CD4-positive, alpha-beta T cell (primary cell): ENCODE data around the gene LZTS3. TPM values are rescaled to one million over a fixed set of nuclear protein-coding genes. Genes with fewer than 3 reads are reported as not detected.
"Not testable (repeated sequence)": the region's sequence is repeated elsewhere in the genome, so short reads cannot be mapped to it uniquely, and the experiment has no call there.

Experiments used
- ATAC-seq: fragments of 200-7000 bp; cut with Tn5 transposase; one replicate; pipeline ENCODE4 v1.10.0; 2022; ENCODE audit warnings: mild to moderate bottlenecking; ENCODE audit not compliant: poor library complexity
- CTCF ChIA-PET: fragments of 350-600 bp; sonication (Branson Sonifier 250); formaldehyde crosslinking; loops from one replicate; lab custom pipeline; 2021; ENCODE audit warnings: antibody characterized with exemption, inconsistent platforms; lab: Charles Lee
- POLR2A ChIA-PET: fragments of 350-600 bp; sonication (Branson Sonifier 250); formaldehyde crosslinking; loops from one replicate; lab custom pipeline; 2021; ENCODE audit warnings: antibody characterized with exemption, inconsistent platforms; lab: Charles Lee
- DNase-seq, 14 experiments: peaks; one replicate each; pipeline ENCODE4 v3.0.0-alpha.2; 2013 to 2020; ENCODE audit warnings: mixed read lengths in 2 of 14
- H3K27ac ChIP-seq, 2 donors: one replicate each; pipeline versions ENCODE4 v1.5.1 to v1.7.0; 2013; ENCODE audit warnings: low read length in 2 of 2, low read depth in 1 of 2, mild to moderate bottlenecking in 1 of 2
- H3K27me3 ChIP-seq, 2 experiments: 1 replicate in 1 of 2; 2 replicates in 1 of 2; pipeline versions ENCODE4 v1.6.1 to v1.7.0; 2013; ENCODE audit warnings: low read length in 2 of 2, control low read depth in 1 of 2, mild to moderate bottlenecking in 1 of 2, moderate library complexity in 1 of 2; ENCODE audit not compliant: insufficient read depth in 2 of 2, control insufficient read depth in 1 of 2
- H3K36me3 ChIP-seq: one replicate; pipeline ENCODE4 v1.6.1; 2013; ENCODE audit warnings: low read length, control low read depth; ENCODE audit not compliant: insufficient read depth
- H3K4me1 ChIP-seq: one replicate; pipeline ENCODE4 v1.6.1; 2013; ENCODE audit warnings: low read length, control low read depth; ENCODE audit not compliant: insufficient read depth
- H3K4me3 ChIP-seq: one replicate; pipeline ENCODE4 v1.5.1; 2013; ENCODE audit warnings: mild to moderate bottlenecking, low read length, moderate library complexity
- H3K9me3 ChIP-seq, 2 experiments: 1 replicate in 1 of 2; 2 replicates in 1 of 2; pipeline versions ENCODE4 v1.6.1 to v1.7.0; 2013; ENCODE audit warnings: low read length in 2 of 2, mild to moderate bottlenecking in 2 of 2, control low read depth in 1 of 2, moderate library complexity in 1 of 2; ENCODE audit not compliant: control insufficient read depth in 1 of 2, insufficient read depth in 1 of 2
- H3K27ac Mint-ChIP-seq: one replicate; pipeline ENCODE4 v1.8.0; 2020; ENCODE audit warnings: mixed read lengths
- H3K27me3 Mint-ChIP-seq: one replicate; pipeline ENCODE4 v1.8.0; 2021; ENCODE audit warnings: mixed read lengths
- H3K36me3 Mint-ChIP-seq: one replicate; pipeline ENCODE4 v1.8.0; 2021; ENCODE audit warnings: low read depth, mixed read lengths
- H3K4me1 Mint-ChIP-seq: one replicate; pipeline ENCODE4 v1.8.0; 2021; ENCODE audit warnings: low read depth, mixed read lengths
- H3K4me3 Mint-ChIP-seq: one replicate; pipeline ENCODE4 v1.8.0; 2020; ENCODE audit warnings: mild to moderate bottlenecking, mixed read lengths
- H3K9me3 Mint-ChIP-seq: one replicate; pipeline ENCODE4 v1.8.0; 2020; ENCODE audit warnings: mixed read lengths
- intact Hi-C, 2 experiments: fragments of 100-400 bp; cut with DNase I in 1 of 2; cut with micrococcal nuclease in 1 of 2; formaldehyde crosslinking; loops; one replicate each; pipeline versions ENCODE4 v1.15.1 to v1.9.0; 2023 to 2025; cut with DNase I, micrococcal nuclease
- total RNA-seq, 174 experiments: library from RNA in 2 of 174; stranded (reverse) in 2 of 174; gene quantifications; one replicate each; pipeline ENCODE4 v1.2.3 and lab custom pipeline; 2021 to 2026
- TF ChIP-seq, protein P1 (sequence below): fragments of 200-600 bp; IDR thresholded peaks from one replicate; pipeline ENCODE4 v1.8.0; 2022; ENCODE audit warnings: antibody characterized with exemption, mild to moderate bottlenecking

Gene LZTS3
- total RNA-seq, 2 experiments from 2014 or later, result 22.2 to 22.4 TPM

DNA sequence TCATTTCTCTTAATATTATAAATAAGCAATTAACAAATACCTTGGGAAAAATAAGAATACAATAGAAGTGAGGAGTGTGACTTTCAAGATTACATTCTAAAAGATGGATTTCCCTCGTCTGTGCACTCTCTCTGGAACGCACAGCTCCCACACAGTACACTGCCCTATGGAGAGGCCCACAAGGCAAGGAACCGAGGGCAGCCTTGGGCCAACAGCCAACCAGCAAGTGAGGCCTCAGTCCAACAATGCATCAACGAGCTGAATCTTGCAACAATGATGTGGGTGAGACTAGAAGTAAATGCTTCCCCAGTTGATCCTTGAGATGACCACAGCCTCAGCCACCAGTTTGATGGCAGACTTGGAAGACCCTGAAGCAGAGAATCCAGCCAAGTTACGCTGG lies 54.3 kb downstream of the LZTS3 start:
- Mint-ChIP-seq H3K27ac (peak overlapping the region; percentile 99), H3K4me3 (no peak overlapping the region), H3K27me3 (no peaks in the 10 kb centered on the region), H3K36me3 (peaks cover 55% of the 10 kb centered on the region), H3K9me3 (no peaks in the 10 kb centered on the region), H3K4me1 (peaks cover 55% of the 10 kb centered on the region)
- Histone ChIP-seq H3K27me3 (no peaks in the 10 kb centered on the region), H3K27ac (no peak overlapping the region), H3K4me3 (no peak overlapping the region), H3K9me3 (peaks cover 0 to 6% of the 10 kb centered on the region in 2 experiments), H3K4me1 (peaks cover 55% of the 10 kb centered on the region), H3K36me3 (peaks cover 27% of the 10 kb centered on the region)
- POLR2A ChIA-PET, result no interaction called here
- TF ChIP-seq, protein P1, sequence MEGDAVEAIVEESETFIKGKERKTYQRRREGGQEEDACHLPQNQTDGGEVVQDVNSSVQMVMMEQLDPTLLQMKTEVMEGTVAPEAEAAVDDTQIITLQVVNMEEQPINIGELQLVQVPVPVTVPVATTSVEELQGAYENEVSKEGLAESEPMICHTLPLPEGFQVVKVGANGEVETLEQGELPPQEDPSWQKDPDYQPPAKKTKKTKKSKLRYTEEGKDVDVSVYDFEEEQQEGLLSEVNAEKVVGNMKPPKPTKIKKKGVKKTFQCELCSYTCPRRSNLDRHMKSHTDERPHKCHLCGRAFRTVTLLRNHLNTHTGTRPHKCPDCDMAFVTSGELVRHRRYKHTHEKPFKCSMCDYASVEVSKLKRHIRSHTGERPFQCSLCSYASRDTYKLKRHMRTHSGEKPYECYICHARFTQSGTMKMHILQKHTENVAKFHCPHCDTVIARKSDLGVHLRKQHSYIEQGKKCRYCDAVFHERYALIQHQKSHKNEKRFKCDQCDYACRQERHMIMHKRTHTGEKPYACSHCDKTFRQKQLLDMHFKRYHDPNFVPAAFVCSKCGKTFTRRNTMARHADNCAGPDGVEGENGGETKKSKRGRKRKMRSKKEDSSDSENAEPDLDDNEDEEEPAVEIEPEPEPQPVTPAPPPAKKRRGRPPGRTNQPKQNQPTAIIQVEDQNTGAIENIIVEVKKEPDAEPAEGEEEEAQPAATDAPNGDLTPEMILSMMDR, result no peak
- DNase-seq (no peak), ATAC-seq (no peak)
- intact Hi-C loops, result loop anchor here in 1 of 2 experiments (5.0 kb wide), 2 partner anchors 38 to 88 kb away; partner anchors contain the start of genes FASTKD5, ITPA and UBOX5
- CTCF ChIA-PET, result interaction anchor here (0.6 to 1.5 kb wide), 2 partner anchors 22 to 42 kb away, joined by 4 to 5 read pairs; no protein-coding TSS in a partner anchor

DNA sequence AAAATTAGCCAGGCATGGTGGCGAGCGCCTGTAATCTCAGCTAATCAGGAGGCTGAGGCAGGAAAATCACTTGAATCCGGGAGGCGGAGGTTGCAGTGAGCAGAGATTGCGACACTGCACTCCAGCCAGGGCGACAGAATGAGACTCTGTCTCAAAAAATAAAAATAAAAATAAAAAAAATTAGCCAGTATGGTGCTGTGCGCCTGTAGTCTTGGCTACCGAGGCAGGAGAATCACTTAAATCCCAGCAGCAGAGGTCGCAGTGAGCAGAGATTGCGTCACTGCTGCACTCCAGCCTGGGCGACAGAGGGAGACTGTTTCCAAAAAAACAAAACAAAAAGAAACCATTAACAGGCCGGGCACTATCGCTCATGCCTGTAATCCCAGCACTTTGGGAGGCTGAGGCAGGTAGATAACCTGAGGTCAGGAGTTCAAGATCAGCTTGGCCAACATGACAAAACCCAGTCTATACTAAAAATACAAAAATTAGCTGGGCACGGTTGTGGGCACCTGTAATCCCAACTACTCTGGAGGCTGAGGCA lies 55.4 kb downstream of the LZTS3 start:
- ATAC-seq (peak; percentile 51), DNase-seq (peak; percentile 28 to 83 (median 56))
- Histone ChIP-seq H3K4me1 (peaks cover 47% of the 10 kb centered on the region), H3K36me3 (peaks cover 34% of the 10 kb centered on the region)
- H3K9me3 ChIP-seq, H3K27me3 Mint-ChIP-seq, H3K27ac ChIP-seq, POLR2A ChIA-PET, H3K27me3 ChIP-seq, H3K4me3 ChIP-seq, H3K9me3 Mint-ChIP-seq: not testable (repeated sequence)
- intact Hi-C loops, result loop anchor here (1.0 to 5.0 kb wide), 5 partner anchors 39 to 199 kb away; partner anchors contain the start of genes FASTKD5 (in 1 of the 2), ITPA (in 1 of the 2) and UBOX5 (in 1 of the 2)
- H3K4me3 Mint-ChIP-seq, result peak overlapping the region; percentile 59
- H3K4me1 Mint-ChIP-seq, result peaks cover 46% of the 10 kb centered on the region
- peak overlapping the region; percentile 99 for H3K27ac Mint-ChIP-seq
- H3K36me3 Mint-ChIP-seq, result peaks cover 57% of the 10 kb centered on the region
- CTCF ChIA-PET, result interaction anchor here (0.6 to 2.4 kb wide), 8 partner anchors 11 to 843 kb away, joined by 3 to 14 read pairs (median 4); no protein-coding TSS in a partner anchor
- TF ChIP-seq, protein P1, result peak; percentile 64

DNA sequence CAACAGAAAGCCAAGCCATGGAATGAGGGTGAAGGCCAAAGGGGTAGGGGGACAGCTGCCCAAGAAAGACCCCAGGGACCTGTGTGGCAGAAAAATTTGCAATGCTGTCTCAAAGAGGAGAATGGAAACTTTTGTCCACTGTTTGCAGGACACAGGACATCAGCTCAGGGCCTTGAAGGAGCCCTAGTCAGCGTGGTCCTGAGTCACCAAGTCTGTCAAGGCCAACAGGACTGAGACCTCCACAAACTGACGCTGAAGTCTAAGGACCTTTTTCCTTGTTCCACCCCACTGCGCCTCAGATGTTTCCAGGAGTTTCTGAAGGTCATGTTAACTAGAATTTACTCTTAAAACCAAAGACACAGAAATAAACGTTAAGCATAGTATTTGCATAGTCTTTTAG lies 57.0 kb downstream of the LZTS3 start:
- CTCF ChIA-PET, result interaction anchor here (1.0 to 2.4 kb wide), 2 partner anchors 47 to 63 kb away, joined by 3 to 14 read pairs; no protein-coding TSS in a partner anchor
- H3K4me1 Mint-ChIP-seq, result peaks cover 30% of the 10 kb centered on the region
- no peaks in the 10 kb centered on the region for H3K27me3 Mint-ChIP-seq
- Histone ChIP-seq H3K36me3 (peaks cover 22% of the 10 kb centered on the region), H3K4me3 (no peak overlapping the region), H3K27ac (no peak overlapping the region), H3K9me3 (no peaks in the 10 kb centered on the region), H3K27me3 (no peaks in the 10 kb centered on the region), H3K4me1 (peaks cover 31% of the 10 kb centered on the region)
- no peak for ATAC-seq
- H3K27ac Mint-ChIP-seq, result no peak overlapping the region
- DNase-seq, result no peak
- H3K36me3 Mint-ChIP-seq, result peaks cover 57% of the 10 kb centered on the region
- intact Hi-C loops, result loop anchor here in 1 of 2 experiments (2.0 to 5.0 kb wide), 4 partner anchors 41 to 200 kb away; partner anchors contain the start of genes FASTKD5, ITPA and UBOX5
- no peaks in the 10 kb centered on the region for H3K9me3 Mint-ChIP-seq
- TF ChIP-seq, protein P1, result no peak
- POLR2A ChIA-PET, result no interaction called here
- no peak overlapping the region for H3K4me3 Mint-ChIP-seq
